GM12875 (cell line): Measurements from ENCODE around the gene BCL2L1.
A peak's percentile ranks its signal among the peaks of the same experiment; 100 is the strongest.
"Not testable (repeated sequence)": the region's sequence is repeated elsewhere in the genome, so short reads cannot be mapped to it uniquely, and the experiment has no call there.

ENCODE experiments used
- H3K4me3 ChIP-seq: one replicate; pipeline ENCODE4 v1.5.1; 2011; ENCODE audit warnings: low read depth, low read length, control low read depth
- TF ChIP-seq, protein P1 (sequence below): IDR thresholded peaks from 2 replicates; pipeline ENCODE4 v1.5.1; 2011; ENCODE audit warnings: low read depth, mild to moderate bottlenecking, control low read depth, inconsistent platforms, low read length, moderate library complexity, borderline replicate concordance; ENCODE audit not compliant: insufficient read depth

BCL2L1 gene

GRCh38 chr20:31663524-31663837 lies 59.2 kb downstream of the BCL2L1 start:
- TF ChIP-seq, protein P1, sequence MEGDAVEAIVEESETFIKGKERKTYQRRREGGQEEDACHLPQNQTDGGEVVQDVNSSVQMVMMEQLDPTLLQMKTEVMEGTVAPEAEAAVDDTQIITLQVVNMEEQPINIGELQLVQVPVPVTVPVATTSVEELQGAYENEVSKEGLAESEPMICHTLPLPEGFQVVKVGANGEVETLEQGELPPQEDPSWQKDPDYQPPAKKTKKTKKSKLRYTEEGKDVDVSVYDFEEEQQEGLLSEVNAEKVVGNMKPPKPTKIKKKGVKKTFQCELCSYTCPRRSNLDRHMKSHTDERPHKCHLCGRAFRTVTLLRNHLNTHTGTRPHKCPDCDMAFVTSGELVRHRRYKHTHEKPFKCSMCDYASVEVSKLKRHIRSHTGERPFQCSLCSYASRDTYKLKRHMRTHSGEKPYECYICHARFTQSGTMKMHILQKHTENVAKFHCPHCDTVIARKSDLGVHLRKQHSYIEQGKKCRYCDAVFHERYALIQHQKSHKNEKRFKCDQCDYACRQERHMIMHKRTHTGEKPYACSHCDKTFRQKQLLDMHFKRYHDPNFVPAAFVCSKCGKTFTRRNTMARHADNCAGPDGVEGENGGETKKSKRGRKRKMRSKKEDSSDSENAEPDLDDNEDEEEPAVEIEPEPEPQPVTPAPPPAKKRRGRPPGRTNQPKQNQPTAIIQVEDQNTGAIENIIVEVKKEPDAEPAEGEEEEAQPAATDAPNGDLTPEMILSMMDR: no peak
- no peak overlapping the region for H3K4me3 ChIP-seq

- H3K4me3 ChIP-seq: no peak overlapping the region
- TF ChIP-seq, protein P1: no peak
Observed at GRCh38 chr20:31662372-31662854, 60.3 kb downstream of the BCL2L1 start.

DNA sequence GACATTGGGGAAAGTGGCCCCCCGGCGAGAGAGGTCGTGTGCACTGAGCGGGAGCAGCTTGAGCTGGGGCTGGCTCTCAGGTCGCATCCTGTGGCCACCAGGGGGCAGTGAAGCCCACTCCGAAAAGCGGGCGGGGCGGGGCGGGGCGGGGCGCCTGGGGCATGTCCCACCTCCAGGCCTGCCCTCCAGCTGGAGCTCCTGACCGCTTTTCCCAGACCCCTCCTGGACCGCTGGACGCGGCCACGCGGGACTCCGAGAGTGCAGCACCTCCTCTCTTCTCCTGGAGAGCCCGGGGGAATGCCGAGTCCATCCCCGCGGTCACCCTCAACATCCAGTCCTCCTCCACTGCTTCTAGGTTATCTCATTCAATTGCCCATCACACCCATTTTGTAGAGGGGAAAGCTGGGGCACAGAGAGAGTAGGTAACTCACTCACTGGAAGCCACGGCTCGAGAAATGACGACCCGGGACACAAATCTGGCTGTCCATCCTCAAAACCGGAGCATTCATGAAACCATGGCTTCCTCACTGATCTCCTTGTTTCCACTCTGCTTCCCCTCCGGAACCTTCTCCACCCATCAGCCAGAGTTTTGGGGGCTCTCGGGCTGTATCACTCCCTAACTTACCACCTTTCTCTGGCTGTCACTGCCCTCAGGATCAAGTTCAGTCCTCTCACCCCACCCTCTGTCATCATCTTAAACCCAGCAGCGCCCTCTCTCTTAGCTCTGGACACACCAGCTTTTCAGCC lies 60.9 kb downstream of the BCL2L1 start:
- TF ChIP-seq, protein P1: peak; percentile 72
- H3K4me3 ChIP-seq: peak overlapping the region; percentile 12

DNA sequence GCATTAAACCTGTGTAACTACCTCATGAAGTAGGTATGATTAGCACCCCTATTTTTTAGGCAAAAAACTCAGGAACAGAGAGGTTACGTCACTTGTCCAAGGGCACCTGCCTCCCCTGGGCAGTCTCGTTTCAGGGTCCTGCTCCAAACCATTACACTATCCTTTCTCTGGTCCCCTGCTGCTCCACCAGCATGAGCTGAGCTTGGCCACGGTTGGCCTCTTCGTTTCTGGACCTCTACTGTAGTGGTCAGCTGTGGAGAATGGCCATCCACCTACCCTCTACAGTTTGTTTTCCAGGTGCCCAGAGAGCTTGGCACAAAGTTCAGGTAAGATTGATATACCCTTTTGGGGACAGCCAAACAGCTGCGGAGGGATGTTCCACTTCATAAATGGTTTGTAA lies 68.1 kb downstream of the BCL2L1 start:
- TF ChIP-seq, protein P1: no peak

DNA sequence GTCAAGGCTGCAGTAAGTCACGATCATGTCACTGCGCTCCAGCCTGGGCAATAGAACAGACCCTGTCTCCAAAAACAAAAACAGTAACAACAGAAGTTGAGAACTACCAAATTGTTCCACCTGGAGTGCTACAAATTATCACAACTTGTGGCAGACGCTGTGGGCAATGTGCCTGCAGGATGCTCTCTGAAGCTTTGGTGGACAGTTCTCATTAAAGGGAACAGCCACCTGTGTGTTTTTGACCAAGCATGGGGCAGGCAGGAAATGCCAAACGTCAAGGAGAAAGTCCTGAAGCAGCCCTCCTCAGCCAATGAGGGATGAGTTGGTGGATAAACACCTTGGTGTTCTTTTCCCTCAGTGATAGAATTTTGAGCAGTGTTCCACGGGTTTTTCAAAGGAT lies 69.1 kb downstream of the BCL2L1 start:
- H3K4me3 ChIP-seq: no peak overlapping the region
- TF ChIP-seq, protein P1: no peak

More for the DNA sequence above, 68.1 kb downstream of the BCL2L1 start:
- H3K4me3 ChIP-seq: no peak overlapping the region

DNA sequence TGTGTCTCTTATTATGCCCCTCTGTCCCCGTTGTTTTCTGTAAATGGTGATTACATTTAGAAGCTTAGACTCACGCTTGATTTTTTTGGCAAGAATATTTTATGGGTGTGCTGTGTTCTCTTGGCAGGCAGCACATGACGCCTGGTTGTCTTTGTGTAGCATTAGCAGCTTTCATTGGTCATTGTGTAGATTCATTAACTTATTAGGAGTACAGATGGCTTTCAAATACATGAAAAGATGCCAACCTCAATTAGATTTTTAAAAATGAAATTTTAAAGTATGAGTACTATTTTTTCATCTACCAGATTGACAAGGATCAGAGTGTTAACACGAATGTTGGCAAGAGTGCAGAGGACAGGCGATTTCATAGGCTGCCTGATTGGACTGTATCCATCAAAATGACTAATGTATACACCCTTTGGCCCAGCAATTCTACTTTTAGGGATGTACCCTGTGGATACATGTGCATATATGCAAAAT lies 69.7 kb downstream of the BCL2L1 start:
- TF ChIP-seq, protein P1: no peak
- H3K4me3 ChIP-seq: no peak overlapping the region

DNA sequence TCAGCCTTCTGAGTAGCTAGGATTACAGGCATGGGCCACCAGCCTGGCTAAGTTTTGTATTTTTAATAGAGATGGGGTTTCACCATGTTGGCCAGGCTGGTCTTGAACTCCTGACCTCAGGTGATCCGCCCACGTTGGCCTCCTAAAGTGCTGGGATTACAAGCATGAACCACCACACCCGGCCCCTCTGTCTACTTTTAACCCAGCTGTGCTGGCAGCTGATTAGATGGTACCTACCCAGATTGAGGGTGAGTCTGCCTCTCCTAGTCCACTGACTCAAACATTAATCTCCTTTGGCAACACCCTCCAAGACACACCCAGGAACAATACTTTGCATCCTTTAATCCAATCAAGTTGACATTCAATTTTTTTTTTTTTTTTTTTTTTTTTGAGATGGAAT lies 74.6 kb downstream of the BCL2L1 start:
- H3K4me3 ChIP-seq: not testable (repeated sequence)
